ENCODE results near the gene RTTN.
"Not testable (repeated sequence)": the region's sequence is repeated elsewhere in the genome, so short reads cannot be mapped to it uniquely, and the experiment has no call there.

RTTN gene

GRCh38 chr18:70021498-70021897 is 184.0 kb downstream of the RTTN start:
- FAIRE-seq = no peak

- FAIRE-seq = no peak
Measured at GRCh38 chr18:70021043-70021442, 184.4 kb downstream of the RTTN start.

GRCh38 chr18:70019991-70020390 is 185.5 kb downstream of the RTTN start:
- FAIRE-seq = no peak

GRCh38 chr18:70019136-70019535 is 186.4 kb downstream of the RTTN start:
- no peak for FAIRE-seq

- no peak for FAIRE-seq
Measured at GRCh38 chr18:70015127-70015526, 190.4 kb downstream of the RTTN start.

- no peak for FAIRE-seq
Measured at GRCh38 chr18:70005580-70005979, 199.9 kb downstream of the RTTN start.

- FAIRE-seq = no peak
Measured at GRCh38 chr18:70004696-70005095, 200.8 kb downstream of the RTTN start.

- FAIRE-seq = no peak
Measured at GRCh38 chr18:69999656-70000055, 205.8 kb downstream of the RTTN start.

DNA sequence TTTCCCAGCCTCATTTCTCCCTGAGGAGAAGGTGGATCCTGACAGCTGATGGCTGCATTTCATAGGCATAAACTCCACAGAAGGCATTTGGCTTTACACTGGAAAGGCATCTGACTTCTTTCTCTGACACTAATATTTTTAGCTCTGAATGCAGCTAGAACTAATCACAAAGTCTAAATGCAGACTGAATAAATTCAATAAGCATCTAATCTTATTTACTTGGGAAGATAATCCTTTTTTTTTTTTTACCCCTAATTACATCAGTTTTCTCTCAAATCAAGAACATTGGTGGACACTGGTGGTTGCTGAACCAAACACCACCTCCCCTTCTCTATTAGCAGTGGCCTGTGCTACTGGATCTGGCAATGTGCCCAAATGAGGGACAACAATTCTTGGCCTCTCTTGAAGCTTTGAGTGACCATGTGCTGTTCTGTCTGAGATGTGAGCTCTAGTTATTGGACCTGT is 206.9 kb downstream of the RTTN start:
- FAIRE-seq = no peak

DNA sequence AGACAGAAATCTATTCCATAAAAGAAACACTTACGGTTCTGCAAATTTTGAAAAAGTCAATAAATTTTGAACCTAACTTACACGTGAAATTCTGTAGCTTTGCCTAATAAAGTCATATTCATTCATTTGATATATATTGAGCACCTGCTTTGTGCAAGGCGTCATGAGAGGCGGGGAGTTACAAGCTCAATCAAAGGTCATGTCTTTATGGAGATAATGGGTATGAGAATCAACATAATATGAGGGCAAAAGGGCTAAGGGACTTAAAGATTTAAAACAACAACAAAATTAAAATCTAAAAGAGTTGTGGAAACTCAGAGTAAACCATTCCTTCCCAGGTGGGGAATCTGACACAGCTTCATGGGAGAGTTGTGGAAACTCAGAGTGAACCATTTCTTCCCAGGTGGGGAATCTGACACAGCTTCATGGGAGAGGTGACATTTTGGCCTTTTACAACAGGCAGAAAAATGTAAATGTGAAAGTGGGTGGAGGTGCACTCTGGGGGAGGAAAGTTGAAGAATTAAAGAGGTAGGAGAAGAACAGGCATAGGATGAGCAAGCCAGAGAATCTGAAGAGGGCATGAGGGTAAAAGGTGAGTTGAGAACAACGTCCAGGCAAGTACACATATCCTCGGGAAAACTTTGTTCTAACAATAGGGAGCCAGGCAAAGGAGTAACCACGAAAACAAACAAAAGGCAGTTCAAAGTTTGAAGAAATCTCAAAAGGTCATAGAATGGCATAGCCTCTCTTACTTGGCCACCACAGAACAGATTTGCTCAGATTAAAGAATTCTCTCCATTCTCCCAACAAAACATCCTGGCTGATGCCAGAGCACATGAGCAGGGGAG is 208.3 kb downstream of the RTTN start:
- no peak for FAIRE-seq

DNA sequence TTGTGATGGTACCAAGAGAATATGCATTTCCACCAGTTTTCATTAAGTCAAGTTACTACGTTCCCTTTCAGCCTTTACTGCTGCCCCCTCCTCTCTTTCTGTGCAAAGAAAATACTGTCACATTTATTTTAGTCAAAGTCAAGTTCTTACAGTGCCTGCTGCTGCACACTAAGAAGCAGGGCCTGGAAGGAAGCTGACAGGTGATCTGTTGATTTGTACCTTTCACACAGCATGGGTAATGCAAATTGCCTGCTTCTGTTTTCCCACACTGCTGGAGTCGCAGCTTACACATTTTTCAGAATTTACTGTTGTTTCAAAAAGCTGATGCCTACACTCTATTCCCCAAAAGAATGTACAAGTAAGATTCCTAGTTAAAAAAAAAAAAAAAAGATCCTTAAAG is 209.1 kb downstream of the RTTN start:
- no peak for FAIRE-seq

GRCh38 chr18:69995774-69996173 is 209.7 kb downstream of the RTTN start:
- FAIRE-seq = no peak

DNA sequence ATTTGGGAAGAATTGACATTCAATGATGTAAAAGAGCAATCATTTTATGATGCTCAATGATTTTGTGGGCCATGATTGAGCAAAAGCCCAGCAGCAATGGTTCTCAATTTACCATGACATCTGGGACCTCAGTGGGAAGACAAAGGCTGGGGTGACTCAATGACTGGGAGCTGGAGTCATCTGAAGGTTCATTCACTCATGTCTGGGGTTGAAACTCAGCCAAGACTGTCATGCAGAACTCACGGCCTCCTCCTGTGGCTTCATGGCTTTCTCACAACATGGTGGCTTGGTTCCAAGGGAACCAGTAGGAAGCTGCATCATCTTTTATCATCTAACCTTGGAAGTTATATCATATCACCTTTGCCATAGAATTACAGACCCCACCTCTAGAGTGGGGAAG is 212.7 kb downstream of the RTTN start:
- no peak for FAIRE-seq

- no peak for FAIRE-seq
Measured at GRCh38 chr18:69987870-69988269, 217.6 kb downstream of the RTTN start.

DNA sequence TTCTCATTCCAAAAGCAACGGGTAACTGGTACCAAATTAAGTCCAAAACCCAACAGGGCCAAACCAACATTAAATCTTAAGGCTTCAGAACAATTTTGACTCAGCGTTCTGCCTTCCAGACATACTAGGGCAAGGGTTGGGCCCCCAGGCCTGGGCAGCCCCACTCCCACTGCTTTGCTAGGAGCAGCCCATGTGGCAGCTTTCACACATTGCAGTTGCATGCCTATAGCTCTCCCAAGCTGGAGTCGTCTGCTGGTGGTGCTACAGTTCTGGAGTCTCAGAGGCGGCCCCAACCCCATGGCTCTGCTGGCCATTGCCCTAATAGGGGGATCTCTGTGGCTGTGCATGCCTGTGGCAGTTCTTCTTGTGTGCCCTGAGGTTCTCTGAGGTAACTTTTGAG is 220.2 kb downstream of the RTTN start:
- FAIRE-seq = no peak

DNA sequence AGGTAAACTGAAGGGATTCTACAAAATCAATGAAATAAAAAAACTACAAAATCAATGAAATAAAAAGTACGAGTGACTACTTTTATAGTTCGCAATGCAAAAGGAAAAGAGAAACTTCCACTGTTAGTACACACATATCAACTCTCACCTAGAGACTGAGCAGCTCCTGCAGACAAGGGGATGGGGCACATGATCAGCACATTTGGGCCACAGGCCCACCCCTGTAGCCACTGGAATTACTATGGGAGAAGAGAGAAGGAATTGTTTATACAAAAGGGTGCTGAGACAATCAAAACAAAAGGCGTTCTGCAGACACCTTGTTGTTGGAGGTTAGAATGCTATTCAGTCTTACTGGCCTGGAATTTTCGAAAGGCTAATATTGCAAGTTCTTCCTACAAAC is 223.1 kb downstream of the RTTN start:
- FAIRE-seq = no peak

DNA sequence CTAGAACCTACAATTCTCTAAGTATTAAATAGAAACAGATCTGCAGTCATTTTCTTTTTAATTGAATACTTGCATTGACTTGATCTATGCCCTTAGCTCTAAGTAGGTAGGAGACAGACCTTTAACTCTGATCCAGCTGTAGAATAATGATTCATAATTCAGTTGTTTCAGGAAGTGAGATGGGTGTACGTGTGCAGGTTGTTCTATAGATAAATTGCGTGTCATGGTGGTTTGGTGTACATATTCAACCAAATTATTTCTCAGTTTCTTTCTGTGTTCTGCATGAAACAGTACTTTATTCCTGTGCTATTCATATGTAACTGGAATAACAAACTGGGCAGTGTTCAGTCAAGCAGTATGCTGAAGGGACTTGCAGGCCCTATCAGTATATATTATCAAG is 223.5 kb downstream of the RTTN start:
- no peak for FAIRE-seq

DNA sequence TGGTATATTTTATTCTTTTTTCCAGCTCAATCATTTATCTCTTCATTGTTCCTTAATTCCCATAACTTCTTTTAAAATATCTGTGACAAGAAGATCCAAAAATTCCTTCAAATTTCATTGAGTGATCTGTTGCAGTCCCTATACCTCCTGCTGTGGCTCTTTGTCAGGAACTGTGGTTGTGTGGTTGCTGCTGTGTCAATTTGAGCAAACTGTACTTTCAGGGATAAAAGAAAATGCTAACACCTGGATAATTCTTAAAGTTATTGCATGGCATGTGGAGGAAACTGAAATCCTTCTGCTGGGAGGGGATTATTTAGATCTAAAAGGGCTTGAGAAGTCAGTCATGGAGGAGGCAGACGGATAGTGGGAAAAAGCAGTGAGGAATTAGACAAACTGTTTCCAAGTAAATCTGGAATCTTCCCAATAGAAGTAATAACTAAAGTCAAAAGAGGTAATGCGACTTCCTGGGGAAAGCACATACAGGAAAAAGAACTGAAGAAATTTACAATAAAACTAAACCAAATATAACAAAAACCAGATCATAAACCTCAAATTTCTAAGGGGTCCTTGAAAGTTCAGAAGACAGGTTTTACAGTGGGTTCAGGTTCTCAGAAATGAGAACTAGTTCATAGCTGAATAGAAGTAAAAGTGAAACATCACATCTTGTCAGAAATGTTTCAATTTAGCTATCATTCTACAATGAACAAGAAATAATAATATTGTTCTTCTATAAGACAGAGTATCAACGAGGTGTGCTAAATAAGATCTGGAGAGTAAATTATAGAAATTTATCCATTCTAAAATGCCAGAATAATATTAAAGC is 224.3 kb downstream of the RTTN start:
- no peak for FAIRE-seq

DNA sequence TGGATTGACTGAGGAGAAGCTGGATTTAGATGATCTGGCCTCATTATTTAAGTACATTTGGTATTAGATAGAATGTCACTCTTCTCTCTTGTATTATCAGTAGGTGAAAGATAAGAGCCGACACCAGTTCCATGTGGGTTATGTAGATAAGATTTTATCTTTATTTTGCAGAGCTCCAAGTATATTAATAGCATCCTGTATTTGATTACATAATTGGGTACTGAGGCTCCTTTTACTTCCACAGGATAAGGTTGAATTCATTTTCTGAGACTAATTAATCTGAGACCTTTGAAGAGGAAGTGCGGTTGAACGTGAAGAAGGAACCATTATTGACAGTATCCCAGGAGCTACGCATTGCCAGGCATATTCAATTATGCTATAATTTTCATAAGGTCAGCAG is 225.0 kb downstream of the RTTN start:
- FAIRE-seq = no peak

- no peak for FAIRE-seq
Measured at GRCh38 chr18:69978732-69979715, 226.5 kb downstream of the RTTN start.

DNA sequence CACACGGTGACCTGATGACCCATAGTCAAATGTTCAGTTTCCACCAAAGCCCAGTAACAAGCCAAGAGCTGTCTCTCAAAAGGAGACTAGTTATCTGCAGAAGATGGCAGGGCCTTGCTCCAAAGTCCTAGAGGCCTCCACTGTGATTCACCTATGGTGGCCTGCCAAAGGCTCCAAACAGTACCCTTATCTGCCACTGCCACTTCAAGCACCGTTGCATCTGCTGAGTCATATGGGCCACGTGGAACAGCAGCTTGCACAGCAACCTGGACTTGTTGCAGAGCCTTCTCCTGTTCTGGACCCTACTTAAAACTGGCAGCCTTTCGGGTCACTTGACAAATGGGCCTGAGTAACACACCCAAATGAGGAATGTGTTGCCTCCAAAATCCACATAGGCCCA is 230.2 kb downstream of the RTTN start:
- not testable (repeated sequence) for FAIRE-seq

DNA sequence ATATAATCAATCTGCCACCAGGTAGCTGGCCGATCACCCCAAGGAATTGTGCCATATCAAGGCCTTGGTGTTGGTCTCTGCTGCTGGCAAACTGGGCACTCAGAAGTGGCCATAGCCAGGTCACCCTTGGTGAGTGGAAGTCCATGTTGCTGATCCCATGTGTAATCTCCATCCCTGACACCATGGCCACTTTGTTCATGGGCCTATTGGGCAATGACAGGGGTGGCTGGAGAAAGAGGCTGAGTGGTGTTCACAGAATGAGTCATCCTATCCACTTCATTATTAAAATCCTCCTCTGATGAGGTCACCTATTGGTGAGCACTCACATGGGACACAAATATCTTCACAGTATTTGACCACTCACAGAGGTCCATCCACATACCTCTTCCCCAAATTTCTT is 231.1 kb downstream of the RTTN start:
- FAIRE-seq = no peak

DNA sequence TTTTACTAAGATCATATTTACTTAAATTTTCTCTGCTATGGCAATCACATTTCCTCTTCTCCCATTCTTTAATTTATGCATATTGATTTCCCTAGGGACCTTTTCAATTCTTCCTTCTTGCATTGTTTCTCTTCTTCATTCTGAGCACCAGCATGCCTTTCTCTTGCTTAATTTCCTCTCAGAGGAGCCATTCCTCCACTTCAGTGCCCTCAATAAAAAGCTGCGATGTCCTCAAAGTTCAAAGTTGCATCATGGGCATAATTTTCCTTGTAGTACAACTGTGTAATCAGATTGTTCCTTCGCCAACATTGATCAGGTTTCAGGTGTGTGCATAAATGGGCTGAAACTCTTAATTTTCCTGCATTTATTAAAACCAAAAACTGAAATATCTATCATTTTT is 236.0 kb downstream of the RTTN start:
- FAIRE-seq = no peak
